Gastrocnemius medialis (tissue), 4 donors: ENCODE data around the gene XKR7. TPM values are rescaled to one million over a fixed set of nuclear protein-coding genes. Genes with fewer than 3 reads are reported as not detected.

Experiments
- ATAC-seq, 2 donors: fragments of 150-250 bp; one replicate each; pipeline ENCODE4 v1.9.1; 2016
- DNase-seq, 2 donors: peaks; one replicate each; pipeline ENCODE4 v3.0.0-alpha.2; 2019
- H3K27ac ChIP-seq, 4 donors: fragments of 200-600 bp; sonication (generic); 1 replicate in 1 of 4; 2 replicates in 3 of 4; pipeline ENCODE4 v1.5.1; 2016 to 2018; ENCODE audit warnings: mild to moderate bottlenecking in 2 of 4, moderate library complexity in 1 of 4
- H3K27me3 ChIP-seq, 3 donors: fragments of 200-600 bp; sonication (generic) in 2 of 3; 1 replicate in 1 of 3; 2 replicates in 2 of 3; pipeline versions ENCODE4 v1.5.1 to v1.6.0; 2016 to 2019; ENCODE audit warnings: mild to moderate bottlenecking in 1 of 3, moderate library complexity in 1 of 3
- H3K36me3 ChIP-seq, 2 donors: fragments of 200-600 bp; sonication (generic) in 1 of 2; one replicate each; pipeline ENCODE4 v1.5.1; 2017 to 2018
- H3K4me1 ChIP-seq, 2 donors: fragments of 200-600 bp; sonication (generic) in 1 of 2; one replicate each; pipeline ENCODE4 v1.5.1; 2016 to 2017; ENCODE audit warnings: mild to moderate bottlenecking in 2 of 2
- H3K4me3 ChIP-seq, 4 donors: fragments of 200-600 bp; sonication (generic) in 3 of 4; 1 replicate in 1 of 4; 2 replicates in 3 of 4; pipeline ENCODE4 v1.5.1; 2016 to 2019; ENCODE audit warnings: mild to moderate bottlenecking in 2 of 4
- H3K9me3 ChIP-seq, 3 donors: fragments of 200-600 bp; sonication (generic) in 2 of 3; 1 replicate in 1 of 3; 2 replicates in 2 of 3; pipeline ENCODE4 v1.5.1; 2016 to 2019
- CTCF ChIP-seq, 5 experiments: fragments of 450-650 bp in 3 of 5; fragments of 200-600 bp in 2 of 5; sonication (generic) in 2 of 5; IDR thresholded peaks in 4 of 5; conservative IDR thresholded peaks in 1 of 5; 1 replicate in 4 of 5; 2 replicates in 1 of 5; pipeline ENCODE4 v1.5.1; 2016 to 2019; ENCODE audit warnings: antibody characterized with exemption in 5 of 5, mild to moderate bottlenecking in 3 of 5, moderate library complexity in 3 of 5
- POLR2A ChIP-seq, 2 donors: fragments of 450-650 bp; IDR thresholded peaks; one replicate each; pipeline ENCODE4 v1.6.1; 2017; ENCODE audit warnings: antibody characterized with exemption in 2 of 2, mild to moderate bottlenecking in 2 of 2, moderate library complexity in 2 of 2
- in situ Hi-C, 4 donors: fragments of 200-750 bp; cut with MboI; loops; one replicate each; pipeline versions ENCODE4 v1.15.0 to v1.8.0; 2017; ENCODE audit warnings: low sequenced_read_pairs in 4 of 4
- intact Hi-C: fragments of 100-400 bp; cut with DNase I; formaldehyde crosslinking; loops from one replicate; pipeline ENCODE4 v1.15.1; 2023; ENCODE audit warnings: low total_unique reads
- total RNA-seq, 4 donors: library from RNA; depleted of rRNA; stranded (reverse); fragments of >200 nt; gene quantifications; one replicate each; pipeline versions ENCODE4 v1.1.0 to v1.2.3, GENCODE V29; 2016

Gene XKR7
- total RNA-seq, 4 donors from 2014 or later = not detected

GRCh38 chr20:31966991-31967655, 828 bp upstream of the XKR7 start:
- no peaks in the 10 kb centered on the region for H3K36me3 ChIP-seq
- ATAC-seq (no peak), DNase-seq (no peak)
- no peaks in the 10 kb centered on the region for H3K9me3 ChIP-seq
- intact Hi-C loops = no loop called here
- no peak overlapping the region for H3K4me3 ChIP-seq
- TF ChIP-seq CTCF (IDR thresholded peaks at IDR 0.05 in 4 of 5, conservative IDR thresholded peaks at IDR 0.05 in 1 of 5) = no peak
- no peak for TF ChIP-seq POLR2A (IDR thresholded peaks at IDR 0.05)
- H3K27ac ChIP-seq = no peak overlapping the region
- no peaks in the 10 kb centered on the region for H3K4me1 ChIP-seq
- peaks cover 19 to 21% (median 20%) of the 10 kb centered on the region in 3 donors for H3K27me3 ChIP-seq
- in situ Hi-C loops = no loop called here

- no peak overlapping the region for H3K27ac ChIP-seq
- no peaks in the 10 kb centered on the region for H3K36me3 ChIP-seq
- in situ Hi-C loops (no loop called here), intact Hi-C loops (no loop called here)
- no peaks in the 10 kb centered on the region for H3K9me3 ChIP-seq
- DNase-seq (no peak), ATAC-seq (peak; percentile 50 to 60)
- TF ChIP-seq POLR2A (IDR thresholded peaks at IDR 0.05) (no peak), CTCF (IDR thresholded peaks at IDR 0.05 in 4 of 5, conservative IDR thresholded peaks at IDR 0.05 in 1 of 5) (no peak)
- no peaks in the 10 kb centered on the region for H3K4me1 ChIP-seq
- H3K4me3 ChIP-seq = no peak overlapping the region
- H3K27me3 ChIP-seq = peaks cover 19 to 22% (median 21%) of the 10 kb centered on the region in 3 donors
Measured at GRCh38 chr20:31968291-31969126, 558 bp downstream of the XKR7 start.

- Histone ChIP-seq H3K4me3 (no peak overlapping the region), H3K27me3 (peaks cover 19 to 25% (median 24%) of the 10 kb centered on the region in 3 donors), H3K36me3 (no peaks in the 10 kb centered on the region), H3K27ac (no peak overlapping the region), H3K9me3 (no peaks in the 10 kb centered on the region), H3K4me1 (no peaks in the 10 kb centered on the region)
- intact Hi-C loops = no loop called here
- in situ Hi-C loops = no loop called here
- DNase-seq = no peak
- ATAC-seq = no peak
- TF ChIP-seq CTCF (IDR thresholded peaks at IDR 0.05 in 4 of 5, conservative IDR thresholded peaks at IDR 0.05 in 1 of 5) (no peak), POLR2A (IDR thresholded peaks at IDR 0.05) (no peak)
Measured at GRCh38 chr20:31969991-31970390, 2.0 kb downstream of the XKR7 start.

GRCh38 chr20:31972471-31973021, 4.6 kb downstream of the XKR7 start:
- Histone ChIP-seq H3K36me3 (no peaks in the 10 kb centered on the region), H3K4me3 (no peak overlapping the region), H3K9me3 (no peaks in the 10 kb centered on the region), H3K27ac (no peak overlapping the region), H3K27me3 (peaks cover 7 to 12% (median 8%) of the 10 kb centered on the region in 3 donors), H3K4me1 (no peaks in the 10 kb centered on the region)
- no peak for TF ChIP-seq CTCF (IDR thresholded peaks at IDR 0.05 in 4 of 5, conservative IDR thresholded peaks at IDR 0.05 in 1 of 5)
- no peak for ATAC-seq
- DNase-seq = no peak
- in situ Hi-C loops = no loop called here
- intact Hi-C loops = no loop called here
